OCI-LY3 (cell line): ENCODE measurements around the gene DDX42.

Source experiments
- CTCF ChIP-seq: fragments of 200-600, 300-600 bp; sonication (generic); IDR thresholded peaks from 2 replicates; pipeline ENCODE4 v1.5.1; 2014; ENCODE audit warnings: antibody characterized with exemption, low read length, low read depth
- EZH2phosphoT487 ChIP-seq: fragments of 200-600 bp; shearing (Covaris generic); IDR thresholded peaks from 2 replicates; pipeline ENCODE4 v1.6.1; 2018; ENCODE audit warnings: antibody characterized with exemption, mixed run types, low read depth

GRCh38 chr17:63740464-63741142 is 33.4 kb upstream of the DDX42 start:
- TF ChIP-seq CTCF, result no peak
- no peak for TF ChIP-seq EZH2phosphoT487
